Epithelial cell of proximal tubule (primary cell): ENCODE results near the gene NOS1AP. TPM values are rescaled to one million over a fixed set of nuclear protein-coding genes. Genes with fewer than 3 reads are reported as not detected.

Experiments used
- DNase-seq: peaks from one replicate; pipeline ENCODE4 v3.0.0-alpha.2; 2011; ENCODE audit warnings: low read depth
- H3K4me3 ChIP-seq: 2 replicates; pipeline ENCODE4 v1.5.1; 2011; ENCODE audit warnings: low read depth, mild to moderate bottlenecking, low read length
- CTCF ChIP-seq: conservative IDR thresholded peaks from 2 replicates; pipeline ENCODE4 v1.5.1; 2012; ENCODE audit warnings: low read depth, mild to moderate bottlenecking, low read length
- total RNA-seq: library from RNA; depleted of rRNA; stranded (reverse); fragments of >200 nt; gene quantifications from 2 replicates; pipeline ENCODE4 v1.2.3, GENCODE V29; 2015

NOS1AP gene
- total RNA-seq, 1 donor from 2014 or later = 2.2 TPM

GRCh38 chr1:162373072-162373427, 303.6 kb downstream of the NOS1AP start:
- H3K4me3 ChIP-seq = no peak overlapping the region
- no peak for DNase-seq
- no peak for TF ChIP-seq CTCF

- no peak for DNase-seq
- no peak for TF ChIP-seq CTCF
- H3K4me3 ChIP-seq = no peak overlapping the region
These were observed 304.2 kb downstream of the NOS1AP start for GRCh38 chr1:162373541-162374260.

- no peak for TF ChIP-seq CTCF
- DNase-seq = no peak
- no peak overlapping the region for H3K4me3 ChIP-seq
These were observed 304.9 kb downstream of the NOS1AP start for GRCh38 chr1:162374406-162374805.

- DNase-seq = no peak
- no peak overlapping the region for H3K4me3 ChIP-seq
These were observed 306.0 kb downstream of the NOS1AP start for GRCh38 chr1:162375463-162375862.

GRCh38 chr1:162376691-162377090, 307.2 kb downstream of the NOS1AP start, which contains the start of gene SPATA46:
Gene SPATA46 (minus strand): TSS chr1:162376854. CDS start chr1:162376790, 64 bp downstream.
- no peak for DNase-seq
- no peak for TF ChIP-seq CTCF
- no peak within 1 kb of the TSS for H3K4me3 ChIP-seq

More at GRCh38 chr1:162375463-162375862, 306.0 kb downstream of the NOS1AP start:
- TF ChIP-seq CTCF = no peak

GRCh38 chr1:162380061-162380846, 310.8 kb downstream of the NOS1AP start:
- TF ChIP-seq CTCF = no peak
- no peak for DNase-seq
- H3K4me3 ChIP-seq = no peak overlapping the region
